Measurements from ENCODE around the gene ENTPD8.
"Not testable (repeated sequence)": the region's sequence is repeated elsewhere in the genome, so short reads cannot be mapped to it uniquely, and the experiment has no call there.

Gene ENTPD8

DNA sequence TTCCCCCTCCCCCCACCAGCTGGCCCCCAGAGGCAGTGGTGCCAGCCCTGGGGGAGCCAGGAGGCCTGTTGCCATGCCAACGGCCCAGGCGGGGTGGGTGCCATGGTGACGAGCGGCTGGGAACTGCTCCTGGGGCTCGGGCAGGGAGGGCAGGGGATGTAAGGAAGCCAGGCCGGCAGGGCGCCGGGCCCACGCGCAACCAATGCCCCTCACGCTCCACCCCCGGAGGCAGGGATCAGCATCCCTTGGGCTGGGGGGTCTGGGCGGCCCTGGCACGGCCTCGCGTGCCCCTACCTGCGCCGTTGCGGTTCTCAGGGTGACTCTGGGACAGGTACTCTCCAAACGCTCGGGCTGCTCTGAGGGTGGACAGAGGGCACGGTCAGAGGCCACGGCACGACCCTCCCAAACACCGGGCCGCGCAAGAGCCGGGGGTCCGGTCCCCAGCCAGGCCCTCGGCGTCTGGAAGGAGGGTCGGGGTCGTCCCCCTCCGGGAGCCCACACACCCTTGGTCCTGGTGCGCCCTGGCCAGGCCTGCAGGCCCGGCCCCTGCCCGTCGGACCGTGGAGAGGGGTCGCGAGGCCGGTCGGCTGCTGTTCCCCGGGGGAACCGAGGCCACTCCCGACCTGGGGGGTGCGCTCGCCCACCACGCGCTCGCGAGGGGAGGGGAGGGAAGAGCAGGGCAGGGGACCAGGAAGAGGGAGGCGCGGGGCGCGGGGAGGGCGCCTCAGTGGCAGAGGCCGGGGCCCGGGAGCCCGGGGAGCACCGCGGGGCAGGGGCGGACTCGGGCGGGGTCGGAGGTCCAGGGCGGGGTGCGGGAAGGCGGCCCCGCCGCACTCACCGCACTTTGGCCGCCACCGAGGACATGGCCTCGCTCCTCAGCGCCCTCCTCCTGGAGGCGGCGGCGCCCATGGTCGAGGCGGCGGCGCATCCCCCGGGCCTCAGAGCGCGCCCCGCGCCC, 17.3 kb upstream of the ENTPD8 start:
- DNase-seq: peak in 42 of 51 donors; percentile 13 to 87 (median 69)

DNA sequence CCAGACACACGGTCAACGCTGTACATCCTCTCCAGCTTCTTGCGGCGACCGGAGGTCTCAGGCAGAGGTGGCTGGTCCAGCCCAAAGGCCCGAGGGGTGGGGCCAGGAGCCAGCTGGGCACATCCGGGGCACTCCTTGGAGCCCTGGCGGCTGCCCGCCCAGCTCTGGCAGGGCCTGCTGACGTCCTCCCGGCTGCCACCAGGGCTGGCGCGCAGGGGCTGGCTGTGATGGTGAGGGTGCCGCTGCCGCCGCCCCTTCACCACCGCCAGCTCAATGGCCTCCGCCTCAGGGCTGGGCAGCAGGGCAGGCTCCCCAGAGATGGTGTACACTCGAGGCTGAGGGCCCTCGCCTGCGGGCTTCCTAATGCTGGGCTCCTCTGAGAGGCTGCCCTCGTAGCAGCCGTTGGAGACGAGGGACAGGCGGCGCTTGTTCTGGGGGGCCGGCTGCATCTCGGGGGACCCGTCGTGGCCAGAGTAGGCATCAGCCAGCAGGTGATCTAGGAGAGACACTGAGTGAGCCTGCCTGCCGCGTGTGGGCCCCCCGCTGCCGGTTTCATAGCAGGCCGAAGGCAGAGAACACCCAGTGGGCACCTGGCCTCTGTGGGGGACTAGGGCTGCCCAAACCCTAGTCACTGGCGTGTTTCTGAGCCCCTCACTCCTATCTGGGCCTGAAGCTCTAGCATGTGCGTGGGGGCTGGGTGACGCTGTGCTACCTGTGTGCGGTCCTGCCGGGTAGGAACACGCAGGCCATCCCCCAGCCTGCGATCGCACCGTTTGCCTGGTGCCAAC, 16.4 kb upstream of the ENTPD8 start:
- DNase-seq: peak in 8 of 51 donors; percentile 28 to 48 (median 38)

DNA sequence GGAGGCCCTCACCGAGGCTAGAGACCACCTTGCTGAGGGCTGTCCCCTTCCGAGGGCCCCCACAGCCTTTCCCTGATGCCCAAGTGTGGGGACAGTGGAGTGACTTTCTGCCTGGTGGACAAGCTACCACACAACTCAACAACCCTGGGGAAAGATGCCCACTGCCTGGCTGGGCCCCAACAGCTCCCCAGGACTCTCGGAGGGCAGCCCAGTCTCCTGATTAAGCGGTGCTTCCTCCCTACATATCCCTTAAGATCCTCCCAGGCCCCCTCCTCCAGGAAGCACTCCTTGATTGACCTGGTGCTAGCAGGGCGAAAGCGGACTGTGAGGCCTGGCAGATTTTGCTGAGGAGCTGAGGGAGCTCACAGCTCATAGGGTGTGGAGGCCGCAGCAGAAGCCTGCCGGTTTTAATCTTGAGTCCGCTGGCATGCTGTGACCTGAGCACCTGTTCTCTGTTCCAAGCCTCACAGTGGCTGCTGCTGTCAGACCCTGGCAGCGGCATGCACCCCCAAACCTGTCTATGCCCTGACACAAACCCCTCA, 15.8 kb upstream of the ENTPD8 start:
- no peak for DNase-seq

DNA sequence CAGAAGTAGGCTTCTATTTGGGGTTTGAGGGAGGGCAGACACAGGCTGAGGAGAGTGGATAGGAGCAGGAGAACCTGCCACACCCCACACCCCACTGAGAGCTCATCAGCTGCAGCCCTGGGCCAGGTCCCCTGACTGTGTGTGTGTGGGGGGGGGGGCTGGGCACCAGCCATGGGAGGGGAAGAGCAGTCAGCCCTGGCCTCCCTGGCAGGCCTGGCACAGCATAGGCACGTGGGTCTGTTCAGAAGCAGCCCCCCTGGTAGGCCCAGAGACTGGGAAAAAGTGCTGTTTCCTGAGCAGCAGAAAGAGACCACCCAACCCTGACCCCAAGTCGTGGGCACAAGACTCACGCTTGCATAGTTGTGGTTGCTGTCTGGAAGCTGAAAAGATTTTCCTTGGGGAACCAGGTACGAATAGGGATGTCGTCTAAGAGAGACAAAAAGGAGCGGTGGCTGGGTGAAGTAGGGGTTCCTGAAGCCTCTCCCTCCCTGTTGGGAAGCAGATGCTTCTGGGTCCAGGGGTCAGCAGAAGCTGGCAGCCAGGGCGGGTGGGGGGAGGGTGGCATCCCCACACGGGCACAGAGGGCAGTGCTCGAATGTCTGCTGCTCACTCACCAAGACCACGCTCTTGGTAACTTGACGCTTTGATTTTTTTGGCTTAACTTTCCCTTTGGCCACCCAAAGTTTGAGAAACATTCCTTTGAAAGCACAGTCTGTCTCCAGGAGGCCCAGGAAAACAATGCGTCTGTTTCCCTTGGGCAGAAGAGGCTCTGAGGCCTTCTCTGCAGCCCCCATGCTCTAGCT, 15.1 kb upstream of the ENTPD8 start:
- DNase-seq: peak in 1 of 51 donors; percentile 28

DNA sequence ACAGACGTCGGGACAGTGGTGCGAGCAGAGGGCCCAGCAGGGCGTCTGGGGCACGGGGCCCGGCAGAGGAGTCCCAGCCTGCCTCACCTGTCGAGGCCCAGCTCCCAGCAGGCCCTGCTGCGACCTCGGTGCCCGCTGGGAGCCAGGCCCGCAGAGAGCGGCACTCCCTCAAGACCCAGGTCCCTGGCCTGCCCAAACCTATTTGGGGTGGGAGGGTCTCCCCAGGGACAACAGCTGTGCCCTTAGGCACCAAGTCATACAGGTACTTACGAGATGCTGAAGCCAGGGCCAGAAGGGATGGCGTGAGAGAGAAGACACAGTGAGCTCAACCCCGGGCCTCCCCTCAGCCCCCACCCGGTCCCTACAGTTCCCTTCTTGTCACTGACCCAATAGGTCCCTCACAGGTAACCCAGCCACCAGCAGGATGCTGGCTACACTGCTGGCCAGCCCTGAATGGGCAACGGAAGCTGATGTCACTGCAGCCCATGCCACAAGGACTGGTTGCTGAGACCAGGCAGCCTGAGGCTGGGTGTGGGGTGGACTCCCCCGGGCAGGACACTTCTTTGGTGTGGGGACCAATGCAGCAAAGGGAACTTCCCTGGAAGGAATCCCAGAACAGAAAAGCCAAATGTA, 14.3 kb upstream of the ENTPD8 start:
- DNase-seq: no peak

DNA sequence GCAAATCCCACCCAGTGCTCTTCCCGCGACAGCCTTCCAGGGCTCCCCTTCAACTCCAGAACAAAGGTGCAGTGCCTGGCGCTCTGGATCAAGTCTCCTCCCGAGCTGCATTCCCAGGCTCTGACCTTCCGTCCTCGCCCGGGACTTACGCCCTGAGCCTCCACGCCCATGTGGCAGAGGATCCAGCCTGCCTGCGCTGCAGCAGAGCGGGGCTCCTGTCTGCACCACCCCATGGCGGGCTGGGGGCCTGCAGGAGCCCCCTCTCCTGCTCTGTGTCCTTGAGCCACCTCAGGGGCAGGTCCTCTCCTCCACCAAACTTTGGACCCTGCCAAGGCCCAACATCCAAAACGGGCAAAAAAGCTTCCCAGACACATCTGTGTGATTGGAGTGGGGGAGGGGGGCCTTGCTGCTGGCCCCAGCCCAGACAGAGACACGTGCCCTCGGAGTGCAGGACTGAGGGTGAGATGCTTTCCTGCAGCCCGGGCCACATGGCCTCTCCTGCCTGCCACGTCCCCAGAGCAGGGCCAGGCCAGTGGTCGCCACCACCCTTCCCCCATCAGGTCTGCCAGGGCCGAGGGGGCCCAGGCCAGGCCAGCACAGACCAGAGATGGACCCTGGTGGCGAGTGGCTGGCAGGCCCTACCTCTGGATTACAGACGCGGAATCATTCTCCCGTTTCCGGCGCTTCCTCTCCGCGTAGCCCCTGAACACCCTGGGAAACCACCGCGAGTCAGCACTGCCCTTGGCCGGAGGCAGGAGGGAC, 13.6 kb upstream of the ENTPD8 start:
- DNase-seq: no peak

DNA sequence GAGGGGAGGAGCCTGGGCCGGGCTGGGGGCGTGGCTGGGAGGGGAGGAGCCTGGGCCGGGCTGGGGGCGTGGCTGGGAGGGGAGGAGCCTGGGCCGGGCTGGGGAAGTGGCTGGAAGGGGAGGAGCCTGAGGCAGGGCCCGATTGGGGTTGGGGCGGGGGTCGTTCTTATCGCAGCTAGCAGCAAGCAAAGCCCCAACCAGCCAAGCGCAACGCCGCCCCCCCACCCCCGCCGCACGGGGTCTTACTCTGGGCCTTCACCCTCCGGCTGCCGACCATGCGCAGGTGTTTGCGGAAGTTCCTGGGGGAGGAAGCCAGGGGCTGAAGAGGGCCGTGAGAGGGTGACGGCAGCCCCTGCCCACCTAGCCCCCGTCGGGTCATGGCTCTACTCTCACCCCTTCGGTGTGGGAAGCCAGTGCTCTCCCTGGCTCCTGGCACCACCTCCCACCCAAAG, 13.0 kb upstream of the ENTPD8 start:
- peak in 4 of 51 donors; percentile 38 to 65 (median 50) for DNase-seq

DNA sequence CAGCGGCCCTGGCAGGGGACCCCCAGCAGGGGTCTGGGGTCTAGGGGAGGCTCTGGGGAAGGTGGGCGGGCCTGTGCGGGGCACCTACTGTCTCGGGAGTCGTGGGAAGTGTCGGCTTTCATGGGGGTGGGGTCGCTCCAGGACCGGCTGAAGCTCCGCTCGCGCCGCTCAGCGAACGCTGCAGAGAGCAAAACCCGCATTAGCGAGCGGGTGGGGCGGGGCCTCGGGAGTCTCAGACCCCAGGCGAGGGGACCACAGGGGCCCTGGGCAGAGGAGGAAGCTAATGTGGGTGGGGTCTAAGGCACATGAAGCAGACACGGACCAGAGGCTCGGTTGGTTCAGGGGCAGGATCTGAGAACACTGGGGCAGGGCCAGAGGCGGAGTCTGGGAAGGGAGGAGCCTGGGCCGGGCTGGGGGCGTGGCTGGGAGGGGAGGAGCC, 12.5 kb upstream of the ENTPD8 start:
- peak in 17 of 51 donors; percentile 18 to 65 (median 48) for DNase-seq

DNA sequence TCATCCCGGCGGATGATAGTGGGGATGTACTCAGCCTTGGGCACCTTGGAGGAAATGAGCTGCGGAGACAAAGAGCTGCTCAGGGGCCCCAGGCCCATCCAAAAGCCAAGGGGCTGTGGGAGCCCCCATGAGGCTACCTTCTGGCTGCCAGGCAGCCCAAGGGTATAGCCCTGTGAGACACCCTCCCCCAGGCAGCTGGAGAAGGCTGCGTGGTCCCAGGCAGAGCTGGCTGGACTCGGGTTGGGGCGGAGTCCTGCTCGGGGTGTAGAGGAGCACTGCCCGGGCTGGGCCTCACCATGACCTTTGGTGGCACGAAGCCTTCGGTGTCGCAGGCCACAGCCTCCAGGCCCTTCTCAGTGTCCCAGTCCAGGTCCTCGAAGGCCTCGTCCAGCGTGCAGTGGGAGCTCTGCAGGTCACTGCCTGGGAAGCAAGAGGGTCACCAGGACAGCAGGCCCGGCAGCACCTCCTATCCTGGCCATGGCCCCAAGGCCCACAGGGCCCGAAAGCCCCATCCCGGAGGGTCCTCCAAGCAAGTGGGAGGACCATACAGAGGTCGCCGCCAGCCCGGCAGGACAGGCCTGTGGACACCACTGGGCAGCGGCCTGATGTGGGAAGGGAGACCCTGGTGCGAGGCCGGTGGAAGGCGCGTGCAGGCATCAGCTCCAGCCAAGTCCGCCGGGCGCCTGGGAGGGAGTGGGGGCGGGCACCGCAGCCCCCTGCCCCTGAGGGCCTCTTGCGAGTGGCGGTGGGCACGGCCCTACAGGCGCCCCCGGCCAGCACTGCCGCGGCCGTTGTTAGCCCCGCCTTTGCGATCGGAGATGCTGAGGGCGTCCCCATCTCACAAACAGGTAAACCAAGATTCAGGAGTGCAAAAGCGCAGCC, 11.8 kb upstream of the ENTPD8 start:
- no peak for DNase-seq

DNA sequence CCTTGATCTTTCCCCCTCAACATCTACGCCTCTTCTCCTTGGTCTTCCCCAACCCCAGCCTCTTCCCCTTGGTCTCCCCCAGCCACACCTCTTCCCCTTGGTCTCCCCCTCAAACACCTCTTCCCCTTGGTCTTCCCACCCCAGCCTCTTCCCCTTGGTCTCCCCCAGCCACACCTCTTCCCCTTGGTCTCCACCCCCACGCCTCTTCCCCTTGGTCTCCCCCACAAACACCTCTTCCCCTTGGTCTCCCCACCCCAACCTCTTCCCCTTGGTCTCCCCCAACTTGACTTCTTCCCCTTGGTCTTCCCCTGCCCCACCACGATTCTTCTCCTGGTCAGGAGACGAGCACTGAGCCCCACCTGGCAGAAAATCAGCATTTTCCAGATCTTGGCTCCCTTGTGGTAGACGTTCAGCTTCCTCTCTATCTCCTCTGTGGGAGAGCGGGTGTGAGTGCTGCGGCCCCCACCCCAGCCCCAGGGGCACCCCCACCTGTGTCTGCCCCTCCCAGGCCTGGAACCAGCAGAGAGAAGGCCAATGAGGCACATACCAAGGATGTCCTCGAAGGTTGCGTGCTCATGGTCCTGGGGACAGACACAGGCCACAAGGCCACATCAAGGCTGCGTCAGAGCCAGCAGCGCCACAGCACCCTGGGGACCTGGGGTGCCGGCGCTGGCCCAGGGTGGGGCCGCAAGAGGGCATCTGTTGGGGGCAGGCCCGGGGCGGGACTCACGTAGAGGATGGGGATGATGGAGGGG, 11.0 kb upstream of the ENTPD8 start:
- DNase-seq: no peak

DNA sequence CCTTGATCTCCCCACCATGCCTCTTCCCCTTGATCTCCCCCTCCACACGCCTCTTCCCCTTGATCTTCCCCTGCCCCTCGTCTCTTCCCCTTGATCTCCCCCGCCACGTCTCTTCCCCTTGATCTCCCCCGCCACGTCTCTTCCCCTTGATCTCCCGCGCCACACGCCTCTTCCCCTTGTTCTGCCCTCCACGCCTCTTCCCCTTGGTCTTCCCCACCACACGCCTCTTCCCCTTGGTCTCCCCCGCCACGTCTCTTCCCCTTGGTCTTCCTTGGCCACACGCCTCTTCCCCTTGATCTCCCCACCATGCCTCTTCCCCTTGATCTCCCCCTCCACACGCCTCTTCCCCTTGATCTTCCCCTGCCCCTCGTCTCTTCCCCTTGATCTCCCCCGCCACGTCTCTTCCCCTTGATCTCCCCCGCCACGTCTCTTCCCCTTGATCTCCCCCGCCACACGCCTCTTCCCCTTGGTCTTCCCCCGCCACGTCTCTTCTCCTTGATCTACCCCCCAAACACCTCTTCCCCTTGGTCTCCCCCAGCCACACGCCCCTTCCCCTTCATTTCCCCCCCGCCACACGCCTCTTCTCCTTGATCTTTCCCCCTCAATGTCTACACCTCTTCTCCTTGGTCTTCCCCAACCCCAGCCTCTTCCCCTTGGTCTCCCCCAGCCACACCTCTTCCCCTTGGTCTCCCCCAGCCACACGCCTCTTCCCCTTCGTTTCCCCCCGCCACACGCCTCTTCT, 10.3 kb upstream of the ENTPD8 start:
- not testable (repeated sequence) for DNase-seq

DNA sequence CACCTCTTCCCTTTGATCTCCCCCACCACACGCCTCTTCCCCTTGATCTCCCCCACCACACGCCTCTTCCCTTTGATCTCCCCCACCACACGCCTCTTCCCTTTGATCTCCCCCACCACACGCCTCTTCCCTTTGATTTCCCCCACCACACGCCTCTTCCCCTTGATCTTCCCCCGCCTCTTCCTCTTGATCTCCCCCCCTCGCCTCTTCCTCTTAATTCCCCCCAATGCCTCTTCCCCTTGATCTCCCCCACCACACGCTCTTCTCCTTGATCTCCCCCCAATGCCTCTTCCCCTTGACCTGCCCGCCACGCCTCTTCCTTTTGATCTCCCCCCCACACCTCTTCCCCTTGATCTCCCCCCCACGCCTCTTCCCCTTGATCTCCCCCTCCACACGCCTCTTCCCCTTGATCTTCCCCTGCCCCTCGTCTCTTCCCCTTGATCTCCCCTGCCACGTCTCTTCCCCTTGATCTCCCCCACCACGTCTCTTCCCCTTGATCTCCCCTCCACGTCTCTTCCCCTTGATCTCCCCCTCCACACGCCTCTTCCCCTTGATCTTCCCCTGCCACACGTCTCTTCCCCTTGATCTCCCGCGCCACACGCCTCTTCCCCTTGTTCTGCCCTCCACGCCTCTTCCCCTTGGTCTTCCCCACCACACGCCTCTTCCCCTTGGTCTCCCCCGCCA, 9.5 kb upstream of the ENTPD8 start:
- DNase-seq: not testable (repeated sequence)

DNA sequence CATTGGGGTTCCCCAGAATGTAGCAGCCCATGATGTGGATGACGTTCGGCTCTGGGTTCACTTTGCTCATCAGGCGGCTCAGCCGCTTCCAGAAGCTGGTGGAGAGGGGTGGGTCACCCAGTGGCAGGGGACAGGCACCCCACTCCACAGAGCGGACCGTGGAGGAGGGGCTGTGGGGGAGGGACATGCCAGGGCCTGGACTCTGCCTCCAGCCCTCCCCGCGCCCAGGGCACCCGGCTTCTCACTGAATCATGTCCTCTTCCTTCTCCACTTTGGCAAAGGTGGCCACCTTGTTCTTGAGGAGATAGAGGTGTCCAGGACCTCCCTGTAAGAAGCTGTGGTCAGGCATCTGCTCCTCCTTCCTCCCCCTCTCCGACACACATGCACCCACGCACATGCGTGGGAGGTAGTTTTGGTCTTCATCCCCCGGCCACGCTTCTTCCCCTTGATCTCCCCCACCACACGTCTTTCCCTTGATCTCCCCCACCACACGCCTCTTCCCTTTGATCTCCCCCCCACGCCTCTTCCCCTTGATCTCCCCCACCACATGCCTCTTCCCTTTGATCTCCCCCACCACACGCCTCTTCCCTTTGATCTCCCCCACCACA, 8.9 kb upstream of the ENTPD8 start:
- no peak for DNase-seq

DNA sequence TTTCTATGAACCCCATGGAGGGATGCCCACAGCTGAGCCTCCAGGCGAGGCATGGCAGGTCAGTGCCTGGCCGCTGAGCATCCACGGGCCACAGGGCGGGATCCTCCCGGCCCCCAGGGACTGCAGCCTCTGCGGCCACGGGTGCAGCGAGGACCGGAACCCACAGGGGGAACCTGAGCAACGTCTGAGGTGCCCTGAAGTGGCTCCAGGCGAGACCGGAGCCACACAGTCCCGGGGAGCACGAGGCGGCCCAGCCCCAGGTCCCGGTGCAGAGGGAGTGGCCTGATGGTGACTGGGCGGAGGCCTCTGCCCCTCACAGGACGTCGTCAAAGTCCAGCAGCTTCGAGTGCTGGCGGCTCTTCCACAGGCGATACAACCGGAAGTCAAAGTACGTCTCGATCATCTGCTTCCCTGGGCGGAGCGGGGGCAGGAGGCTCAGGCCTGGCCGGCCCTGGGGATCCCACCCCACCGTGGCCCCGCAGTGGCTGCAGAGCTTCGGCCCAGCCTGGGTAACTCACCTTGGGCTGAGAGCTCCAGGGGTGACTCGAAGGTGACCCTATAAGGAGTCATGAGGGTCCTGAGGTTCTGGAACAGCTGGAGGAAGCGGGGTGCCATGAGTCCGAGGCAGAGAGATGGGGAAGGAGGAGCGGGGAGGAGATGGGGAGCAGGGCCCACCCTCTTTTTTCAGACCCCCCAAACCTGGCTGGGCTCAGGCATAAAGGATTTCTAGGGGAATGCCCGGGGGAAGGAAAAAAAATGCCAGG, 8.1 kb upstream of the ENTPD8 start:
- DNase-seq: no peak

DNA sequence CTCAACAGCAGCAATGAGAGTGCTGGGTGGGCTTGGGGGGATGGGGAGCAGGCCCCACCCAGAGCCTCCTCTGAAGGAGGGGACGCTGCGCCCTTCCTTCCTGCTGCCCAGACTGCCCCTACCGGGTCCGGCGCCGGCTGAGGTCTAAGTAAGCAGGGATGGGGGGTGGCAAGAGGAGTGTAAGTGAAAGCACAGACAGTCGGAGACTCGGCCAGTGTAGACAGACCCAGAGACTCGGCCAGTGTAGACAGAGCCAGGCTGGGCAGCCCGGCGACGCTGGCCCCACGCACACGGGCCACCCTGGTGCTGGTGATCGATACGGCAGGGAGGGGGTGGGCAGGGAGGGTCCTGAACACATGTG, 7.4 kb upstream of the ENTPD8 start:
- no peak for DNase-seq
